HG02943 (cell line): ENCODE results near the gene CD2.
"Not testable (repeated sequence)": the region's sequence is repeated elsewhere in the genome, so short reads cannot be mapped to it uniquely, and the experiment has no call there.

ENCODE experiments used
- ATAC-seq: cut with Tn5 transposase; IDR thresholded peaks from one replicate; pipeline ENCODE4 v1.9.1; 2021; ENCODE audit warnings: mild to moderate bottlenecking, low read depth, moderate library complexity; ENCODE audit not compliant: unreplicated experiment

The CD2 gene

DNA sequence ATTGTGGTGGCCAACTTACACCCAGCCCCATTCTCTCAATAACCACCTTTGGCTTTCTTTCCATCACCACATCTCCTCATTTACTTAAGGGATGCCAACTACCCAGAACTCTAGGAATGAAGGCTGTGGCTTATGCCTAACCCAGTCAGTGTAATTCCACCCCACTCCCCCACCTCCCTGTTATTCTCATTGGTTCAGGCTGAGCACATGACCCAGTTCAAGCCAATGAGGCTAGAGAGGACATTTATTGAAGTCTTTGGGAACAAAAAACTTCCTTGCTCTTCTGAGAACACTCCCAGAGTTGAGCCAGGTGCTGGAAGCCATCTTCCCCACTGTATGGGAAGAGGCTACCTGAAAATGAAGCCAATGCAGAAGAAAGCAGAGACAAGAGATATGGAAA lies 22.8 kb upstream of the CD2 start:
- ATAC-seq: no peak

DNA sequence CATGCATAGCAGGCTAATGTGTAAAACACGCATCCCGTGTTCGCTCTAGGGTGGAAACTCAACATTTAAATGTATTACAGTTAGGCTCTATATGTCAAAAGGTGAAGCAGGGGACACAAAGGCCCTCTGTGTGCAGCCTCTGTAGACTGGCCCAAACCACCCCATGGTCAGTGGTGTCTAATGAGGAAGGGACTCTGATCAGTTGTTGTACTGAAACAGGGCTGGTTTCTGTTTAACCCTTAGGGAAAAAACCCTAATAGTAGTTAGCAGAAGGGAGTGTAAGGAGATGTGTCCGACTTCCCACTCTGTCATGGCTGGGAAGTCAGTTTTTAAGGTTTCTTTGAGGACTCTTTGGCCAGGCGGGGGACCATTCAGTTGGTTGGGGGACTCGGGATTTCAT lies 21.5 kb upstream of the CD2 start:
- no peak for ATAC-seq

GRCh38 chr1:116733476-116734365 lies 20.5 kb upstream of the CD2 start:
- ATAC-seq: no peak

- ATAC-seq: no peak
Observed at GRCh38 chr1:116735246-116735645, 19.0 kb upstream of the CD2 start.

- ATAC-seq: no peak
Observed at GRCh38 chr1:116737020-116737854, 17.0 kb upstream of the CD2 start.

DNA sequence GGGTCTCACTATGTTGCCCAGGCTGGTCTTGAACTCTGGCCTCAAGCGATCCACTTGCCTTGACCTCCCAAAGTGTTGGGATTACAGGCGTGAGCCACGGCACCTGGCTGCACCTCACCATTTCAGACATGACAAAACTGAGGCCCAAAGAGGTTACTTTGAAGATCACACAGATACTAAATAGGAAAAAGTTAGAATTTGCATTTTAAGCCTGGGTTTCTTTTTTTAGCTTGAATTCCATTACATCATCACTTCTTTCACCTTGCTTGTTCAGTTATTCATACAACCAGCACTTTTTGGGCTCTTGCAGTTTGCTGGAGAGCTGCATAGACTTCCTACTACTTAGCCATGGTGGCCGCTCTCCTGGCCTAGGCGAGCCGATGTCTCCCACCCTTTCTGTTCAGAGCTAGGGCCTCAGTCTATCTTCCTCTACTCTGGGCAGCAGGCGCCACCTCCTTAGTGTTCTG lies 16.3 kb upstream of the CD2 start:
- ATAC-seq: no peak

GRCh38 chr1:116738673-116739370 lies 15.4 kb upstream of the CD2 start:
- ATAC-seq: no peak

GRCh38 chr1:116739371-116740012 lies 14.7 kb upstream of the CD2 start:
- no peak for ATAC-seq

GRCh38 chr1:116740296-116740695 lies 13.9 kb upstream of the CD2 start:
- no peak for ATAC-seq

GRCh38 chr1:116740746-116741145 lies 13.5 kb upstream of the CD2 start:
- no peak for ATAC-seq

- ATAC-seq: no peak
Observed at GRCh38 chr1:116741836-116742565, 12.2 kb upstream of the CD2 start.

DNA sequence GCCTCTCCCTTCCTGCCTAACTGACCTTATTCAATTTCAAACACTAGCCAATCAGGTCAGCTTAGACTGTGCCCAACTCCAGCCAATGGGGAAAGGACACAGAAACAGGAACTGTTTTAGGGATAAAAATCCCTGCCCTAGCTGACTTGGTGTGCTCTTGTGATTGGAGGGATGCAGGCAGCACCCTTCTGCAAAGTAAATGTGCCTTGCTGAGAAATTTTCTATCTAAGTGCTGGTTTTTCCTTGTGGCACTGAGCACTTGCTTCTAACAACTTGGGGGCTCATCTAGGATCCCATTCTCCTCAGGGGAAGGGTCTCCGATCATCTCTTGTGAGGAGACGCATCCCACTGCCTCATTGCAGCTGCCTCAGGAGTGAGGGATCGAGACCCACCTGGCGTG lies 10.7 kb upstream of the CD2 start:
- ATAC-seq: no peak

DNA sequence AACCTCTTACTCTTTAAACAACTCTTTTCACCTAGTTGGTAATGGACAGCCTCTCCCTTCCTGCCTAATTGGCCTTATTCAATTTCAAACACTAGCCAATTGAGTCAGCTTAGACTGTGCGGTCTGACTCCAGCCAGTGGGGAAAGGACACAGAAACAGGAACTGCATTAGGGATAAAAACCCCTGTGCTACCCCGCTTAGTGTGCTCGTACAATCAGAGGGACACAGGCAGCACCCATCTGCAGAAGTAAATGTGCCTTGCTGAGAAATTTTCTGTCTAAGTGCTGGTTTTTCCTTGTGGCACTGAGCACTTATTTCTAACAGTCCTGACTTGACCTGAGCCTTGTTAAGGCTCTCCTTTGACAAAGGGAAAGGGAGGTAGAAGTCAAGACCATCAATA lies 6.0 kb upstream of the CD2 start:
- no peak for ATAC-seq

GRCh38 chr1:116751146-116751545 lies 3.1 kb upstream of the CD2 start:
- ATAC-seq: no peak

DNA sequence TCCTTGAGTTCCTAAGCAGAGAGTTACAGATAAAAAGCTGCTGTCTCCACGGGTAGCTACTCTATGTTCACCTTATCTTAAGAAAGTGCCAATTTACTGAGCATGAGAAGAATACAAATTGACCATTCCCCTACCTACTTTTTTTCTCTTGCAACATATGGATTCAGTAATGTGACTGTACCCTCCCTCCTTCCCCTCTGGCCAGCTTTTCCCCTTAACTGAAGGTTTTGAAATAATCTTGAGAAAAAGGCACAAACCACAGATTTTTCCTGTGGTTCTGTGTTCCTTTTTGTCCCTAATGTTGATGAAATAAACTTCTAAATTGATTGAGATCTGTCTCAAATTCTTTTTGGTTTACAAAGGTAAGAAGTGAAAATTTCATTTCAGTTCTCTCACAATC lies 2.6 kb upstream of the CD2 start:
- no peak for ATAC-seq

- ATAC-seq: no peak
Observed at GRCh38 chr1:116753312-116753711, 918 bp upstream of the CD2 start.

DNA sequence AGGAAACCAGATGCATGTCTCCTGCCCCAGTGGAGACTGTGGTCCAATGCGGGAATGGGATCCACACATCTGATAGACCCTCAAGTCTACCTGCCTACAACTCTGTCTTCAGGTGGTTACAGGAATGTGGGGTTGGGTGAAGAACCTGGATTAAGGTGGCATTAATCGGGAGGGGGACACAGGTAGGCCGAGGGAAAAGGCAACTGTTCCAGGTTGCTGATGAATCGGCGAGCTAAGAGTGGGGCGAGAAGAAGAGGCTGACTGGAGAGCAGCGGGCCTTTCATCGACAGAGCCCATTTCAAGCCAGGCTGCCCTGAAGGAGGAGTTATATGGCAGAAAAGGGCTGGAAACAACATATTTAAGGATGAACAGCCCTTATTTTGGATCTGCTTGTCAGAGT lies 836 bp downstream of the CD2 start:
- no peak for ATAC-seq

- ATAC-seq: no peak
Observed at GRCh38 chr1:116755681-116756080, 1.5 kb downstream of the CD2 start.

DNA sequence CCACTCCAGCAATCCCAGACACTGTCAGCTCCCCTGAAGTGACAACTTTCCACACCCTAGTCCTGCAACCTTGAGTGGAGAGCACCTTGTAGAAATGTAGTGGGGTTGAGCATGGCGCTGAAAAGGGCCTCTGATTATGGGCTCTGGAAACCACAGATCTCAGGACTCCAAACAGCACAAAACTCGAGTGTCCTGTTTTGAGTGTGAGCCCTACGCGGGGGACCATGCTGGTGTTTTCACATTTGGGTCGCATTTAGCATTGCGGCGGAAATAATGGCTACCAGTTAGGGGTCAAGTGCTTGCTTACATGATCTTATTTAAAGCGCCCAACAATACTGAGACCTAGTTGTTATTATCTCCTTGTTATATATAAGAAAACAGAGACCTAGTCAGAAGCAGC lies 1.9 kb downstream of the CD2 start:
- ATAC-seq: not testable (repeated sequence)

- not testable (repeated sequence) for ATAC-seq
Observed at GRCh38 chr1:116758456-116758815, 4.2 kb downstream of the CD2 start.
